Kidney (tissue), 14 donors: ENCODE measurements around the gene GFAP. TPM values are rescaled to one million over a fixed set of nuclear protein-coding genes. Genes with fewer than 3 reads are reported as not detected.

Experiments used
- DNase-seq, 5 donors: peaks; one replicate each; pipeline ENCODE4 v3.0.0-alpha.2; 2013 to 2020
- FAIRE-seq: peaks from 2 replicates; lab custom pipeline; 2012; peaks lifted over from hg19 to GRCh38; lab: Jason Lieb, UNC
- H3K27ac ChIP-seq, 2 donors: one replicate each; pipeline ENCODE4 v1.7.0; 2013; ENCODE audit warnings: low read depth in 2 of 2, low read length in 2 of 2, inconsistent platforms in 1 of 2
- H3K27me3 ChIP-seq: one replicate; pipeline ENCODE4 v1.7.1; 2013; ENCODE audit warnings: low read length, inconsistent platforms; ENCODE audit not compliant: control insufficient read depth, insufficient read depth
- H3K36me3 ChIP-seq, 3 donors: one replicate each; pipeline versions ENCODE4 v1.7.0 to v1.7.1; 2013; ENCODE audit warnings: low read length in 3 of 3, control low read depth in 1 of 3, inconsistent platforms in 1 of 3; ENCODE audit not compliant: insufficient read depth in 3 of 3, control insufficient read depth in 2 of 3
- H3K4me1 ChIP-seq, 3 donors: one replicate each; pipeline versions ENCODE4 v1.7.0 to v1.7.1; 2013; ENCODE audit warnings: low read length in 3 of 3, inconsistent platforms in 1 of 3, low read depth in 1 of 3; ENCODE audit not compliant: control insufficient read depth in 2 of 3, insufficient read depth in 2 of 3
- H3K4me3 ChIP-seq, 3 donors: one replicate each; pipeline versions ENCODE4 v1.7.0 to v1.8.1; 2013; ENCODE audit warnings: low read length in 3 of 3, control low read depth in 1 of 3, inconsistent platforms in 1 of 3
- H3K9ac ChIP-seq, 3 donors: one replicate each; pipeline versions ENCODE4 v1.7.0 to v1.7.1; 2013; ENCODE audit warnings: low read length in 3 of 3, control low read depth in 1 of 3, inconsistent platforms in 1 of 3
- H3K9me3 ChIP-seq, 3 donors: one replicate each; pipeline versions ENCODE4 v1.7.0 to v1.7.1; 2013; ENCODE audit warnings: low read length in 3 of 3, control low read depth in 1 of 3, inconsistent platforms in 1 of 3; ENCODE audit not compliant: control insufficient read depth in 2 of 3, insufficient read depth in 1 of 3
- intact Hi-C: fragments of 100-400 bp; cut with DNase I; formaldehyde crosslinking; loops from one replicate; pipeline ENCODE4 v1.11.1; 2022
- polyA plus RNA-seq: library from polyadenylated mRNA; stranded (reverse); fragments of 350-450 nt; fragmentation: Illumina TruSeq; extraction: RNeasy Lipid Tissue Mini Kit (QIAGEN cat#74804); gene quantifications from one replicate; pipeline ENCODE4 v1.2.3, GENCODE V29; 2014; ENCODE audit warnings: low read depth, low replicate concordance; ENCODE audit not compliant: insufficient read depth
- total RNA-seq: library from RNA; stranded (reverse); fragmentation: NEBNext Ultra II Directional; extraction: Animal tissue kit (Norgen Biotek cat#: 25700); gene quantifications from one replicate; pipeline ENCODE4 v1.2.1, GENCODE V29; 2021
- TF ChIP-seq, protein P1 (sequence below): IDR thresholded peaks from 3 replicates; pipeline ENCODE4 v1.5.1; 2012; ENCODE audit warnings: mild to moderate bottlenecking, moderate library complexity, borderline replicate concordance; ENCODE audit not compliant: insufficient read depth; ENCODE audit errors: extremely low read depth
- donor health status: control.
- donor health status: control.
- donor health status: control.
- donor health status: control.
- donor health status: control.
- donor health status: DM: yes; HTN: yes; CAD: no.
- donor health status: Normal renal cell carcinoma (clear cell type).

Gene GFAP
- total and polyA plus RNA-seq, 2 donors from 2014 or later: 1.4 to 2.3 TPM

- FAIRE-seq: no peak
- peaks cover 0 to 19% (median 6%) of the 10 kb centered on the region in 3 donors for H3K4me1 ChIP-seq
- H3K27ac ChIP-seq: no peak overlapping the region
- H3K36me3 ChIP-seq: peaks cover 0 to 2% (median 0%) of the 10 kb centered on the region in 3 donors
- H3K9ac ChIP-seq: no peak overlapping the region
- intact Hi-C loops: no loop called here
- no peak for DNase-seq
- H3K27me3 ChIP-seq: no peaks in the 10 kb centered on the region
- H3K4me3 ChIP-seq: no peak overlapping the region
- TF ChIP-seq, protein P1, sequence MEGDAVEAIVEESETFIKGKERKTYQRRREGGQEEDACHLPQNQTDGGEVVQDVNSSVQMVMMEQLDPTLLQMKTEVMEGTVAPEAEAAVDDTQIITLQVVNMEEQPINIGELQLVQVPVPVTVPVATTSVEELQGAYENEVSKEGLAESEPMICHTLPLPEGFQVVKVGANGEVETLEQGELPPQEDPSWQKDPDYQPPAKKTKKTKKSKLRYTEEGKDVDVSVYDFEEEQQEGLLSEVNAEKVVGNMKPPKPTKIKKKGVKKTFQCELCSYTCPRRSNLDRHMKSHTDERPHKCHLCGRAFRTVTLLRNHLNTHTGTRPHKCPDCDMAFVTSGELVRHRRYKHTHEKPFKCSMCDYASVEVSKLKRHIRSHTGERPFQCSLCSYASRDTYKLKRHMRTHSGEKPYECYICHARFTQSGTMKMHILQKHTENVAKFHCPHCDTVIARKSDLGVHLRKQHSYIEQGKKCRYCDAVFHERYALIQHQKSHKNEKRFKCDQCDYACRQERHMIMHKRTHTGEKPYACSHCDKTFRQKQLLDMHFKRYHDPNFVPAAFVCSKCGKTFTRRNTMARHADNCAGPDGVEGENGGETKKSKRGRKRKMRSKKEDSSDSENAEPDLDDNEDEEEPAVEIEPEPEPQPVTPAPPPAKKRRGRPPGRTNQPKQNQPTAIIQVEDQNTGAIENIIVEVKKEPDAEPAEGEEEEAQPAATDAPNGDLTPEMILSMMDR: no peak
- H3K9me3 ChIP-seq: no peaks in the 10 kb centered on the region
Observed at GRCh38 chr17:44902135-44902760, 13.1 kb downstream of the GFAP start.

GRCh38 chr17:44901411-44901921, 13.8 kb downstream of the GFAP start:
- TF ChIP-seq, protein P1: no peak
- H3K27me3 ChIP-seq: no peaks in the 10 kb centered on the region
- peaks cover 0 to 19% (median 6%) of the 10 kb centered on the region in 3 donors for H3K4me1 ChIP-seq
- FAIRE-seq: no peak
- peaks cover 0 to 2% (median 0%) of the 10 kb centered on the region in 3 donors for H3K36me3 ChIP-seq
- intact Hi-C loops: no loop called here
- no peak overlapping the region for H3K27ac ChIP-seq
- H3K9me3 ChIP-seq: no peaks in the 10 kb centered on the region
- no peak overlapping the region for H3K9ac ChIP-seq
- no peak overlapping the region for H3K4me3 ChIP-seq
- no peak for DNase-seq

DNA sequence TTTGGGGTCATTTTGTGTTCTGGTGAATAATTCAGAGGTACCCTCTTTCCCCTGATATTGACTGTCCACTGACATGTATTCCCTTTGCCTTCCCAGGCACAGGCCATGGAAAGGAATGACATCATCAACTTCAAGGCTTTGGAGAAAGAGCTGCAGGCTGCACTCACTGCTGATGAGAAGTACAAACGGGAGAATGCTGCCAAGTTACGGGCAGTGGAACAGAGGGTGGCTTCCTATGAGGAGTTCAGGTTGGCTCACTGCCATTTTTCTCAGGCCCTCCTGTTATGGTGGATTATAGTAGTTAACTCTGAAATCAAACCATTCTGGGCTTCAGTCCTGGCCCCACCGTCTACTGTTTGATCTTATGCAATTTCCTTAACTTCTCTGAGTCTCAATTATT, 14.4 kb downstream of the GFAP start:
- FAIRE-seq (no peak), DNase-seq (no peak)
- Histone ChIP-seq H3K36me3 (peaks cover 0 to 2% (median 0%) of the 10 kb centered on the region in 3 donors), H3K9me3 (no peaks in the 10 kb centered on the region), H3K27ac (no peak overlapping the region), H3K9ac (no peak overlapping the region), H3K27me3 (no peaks in the 10 kb centered on the region), H3K4me1 (peaks cover 0 to 19% (median 6%) of the 10 kb centered on the region in 3 donors), H3K4me3 (no peak overlapping the region)
- TF ChIP-seq, protein P1: no peak
- intact Hi-C loops: no loop called here
